Subcutaneous preadipocyte (primary cell): ENCODE results near the gene MED13. TPM values are rescaled to one million over a fixed set of nuclear protein-coding genes. Genes with fewer than 3 reads are reported as not detected.

Source experiments
- total RNA-seq: library from RNA; depleted of rRNA; stranded (reverse); fragments of >200 nt; gene quantifications from 2 replicates; pipeline ENCODE4 v1.2.3, GENCODE V29; 2012

Gene MED13
- total RNA-seq: 44.1 and 63.9 TPM in 2 replicates

GRCh38 chr17:62064791-62065563, at the start of gene MED13:
Gene MED13 (minus strand): TSS chr17:62065278. CDS start chr17:62065205, 73 bp downstream.

GRCh38 chr17:61927208-61928100, 137.6 kb downstream of the MED13 start, which contains the start of gene INTS2:
Gene INTS2 (minus strand): TSS chr17:61927982. CDS start chr17:61926644, 1,338 bp downstream.

Other genes starting within 250 kb of the MED13 start
- gene BRIP1, start 201.8 kb downstream of the MED13 start, total RNA-seq: 5.9 and 12.7 TPM in 2 replicates
- gene INTS2, start 137.3 kb downstream of the MED13 start, total RNA-seq: 14.7 and 19.0 TPM in 2 replicates